Activated CD8-positive, alpha-beta memory T cell treated with anti-CD3 and anti-CD28 coated beads, Interleukin-2, amount 50 U/mL, for 1 hour (primary cell): Measurements from ENCODE around the gene ARHGAP30.
A peak's percentile ranks its signal among the peaks of the same experiment; 100 is the strongest.
"Not testable (repeated sequence)": the region's sequence is repeated elsewhere in the genome, so short reads cannot be mapped to it uniquely, and the experiment has no call there.

Experiments used
- DNase-seq: peaks from one replicate; pipeline ENCODE4 v3.0.0-alpha.2; 2020; ENCODE audit errors: extremely low read depth

ARHGAP30 gene, protein sequence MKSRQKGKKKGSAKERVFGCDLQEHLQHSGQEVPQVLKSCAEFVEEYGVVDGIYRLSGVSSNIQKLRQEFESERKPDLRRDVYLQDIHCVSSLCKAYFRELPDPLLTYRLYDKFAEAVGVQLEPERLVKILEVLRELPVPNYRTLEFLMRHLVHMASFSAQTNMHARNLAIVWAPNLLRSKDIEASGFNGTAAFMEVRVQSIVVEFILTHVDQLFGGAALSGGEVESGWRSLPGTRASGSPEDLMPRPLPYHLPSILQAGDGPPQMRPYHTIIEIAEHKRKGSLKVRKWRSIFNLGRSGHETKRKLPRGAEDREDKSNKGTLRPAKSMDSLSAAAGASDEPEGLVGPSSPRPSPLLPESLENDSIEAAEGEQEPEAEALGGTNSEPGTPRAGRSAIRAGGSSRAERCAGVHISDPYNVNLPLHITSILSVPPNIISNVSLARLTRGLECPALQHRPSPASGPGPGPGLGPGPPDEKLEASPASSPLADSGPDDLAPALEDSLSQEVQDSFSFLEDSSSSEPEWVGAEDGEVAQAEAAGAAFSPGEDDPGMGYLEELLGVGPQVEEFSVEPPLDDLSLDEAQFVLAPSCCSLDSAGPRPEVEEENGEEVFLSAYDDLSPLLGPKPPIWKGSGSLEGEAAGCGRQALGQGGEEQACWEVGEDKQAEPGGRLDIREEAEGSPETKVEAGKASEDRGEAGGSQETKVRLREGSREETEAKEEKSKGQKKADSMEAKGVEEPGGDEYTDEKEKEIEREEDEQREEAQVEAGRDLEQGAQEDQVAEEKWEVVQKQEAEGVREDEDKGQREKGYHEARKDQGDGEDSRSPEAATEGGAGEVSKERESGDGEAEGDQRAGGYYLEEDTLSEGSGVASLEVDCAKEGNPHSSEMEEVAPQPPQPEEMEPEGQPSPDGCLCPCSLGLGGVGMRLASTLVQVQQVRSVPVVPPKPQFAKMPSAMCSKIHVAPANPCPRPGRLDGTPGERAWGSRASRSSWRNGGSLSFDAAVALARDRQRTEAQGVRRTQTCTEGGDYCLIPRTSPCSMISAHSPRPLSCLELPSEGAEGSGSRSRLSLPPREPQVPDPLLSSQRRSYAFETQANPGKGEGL

DNA sequence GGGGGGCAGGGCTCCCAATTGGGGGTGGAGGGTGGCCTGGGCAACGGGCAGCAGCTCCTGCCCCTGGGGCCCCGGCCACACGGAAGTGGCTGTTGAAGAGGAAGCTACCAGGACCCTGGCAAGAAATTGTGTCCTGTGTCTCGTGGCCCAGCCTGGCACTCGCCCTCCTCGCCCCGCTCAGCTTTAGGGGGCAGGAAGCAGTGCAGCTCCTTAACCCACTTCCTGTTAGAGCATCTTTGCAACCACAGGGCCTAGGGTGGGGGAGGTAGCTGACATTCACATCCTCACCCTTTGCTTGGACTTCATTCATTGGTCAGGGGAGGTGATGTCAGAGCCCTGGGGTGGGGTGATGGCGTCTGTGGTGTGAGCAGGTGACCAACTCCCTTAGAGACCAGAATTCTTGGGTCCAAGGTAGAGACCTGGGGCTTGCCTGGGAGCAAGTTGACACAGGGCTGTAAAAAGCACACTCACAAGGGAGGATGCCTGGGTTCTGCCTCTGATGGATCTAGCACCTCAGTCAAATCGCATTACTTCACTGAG lies at the start of gene ARHGAP30:
Gene ARHGAP30 (minus strand): TSS at position 161 of the 540 bp plus-strand sequence. CDS start 267 bp downstream, outside the sequence.
- DNase-seq, result peak; percentile 65

DNA sequence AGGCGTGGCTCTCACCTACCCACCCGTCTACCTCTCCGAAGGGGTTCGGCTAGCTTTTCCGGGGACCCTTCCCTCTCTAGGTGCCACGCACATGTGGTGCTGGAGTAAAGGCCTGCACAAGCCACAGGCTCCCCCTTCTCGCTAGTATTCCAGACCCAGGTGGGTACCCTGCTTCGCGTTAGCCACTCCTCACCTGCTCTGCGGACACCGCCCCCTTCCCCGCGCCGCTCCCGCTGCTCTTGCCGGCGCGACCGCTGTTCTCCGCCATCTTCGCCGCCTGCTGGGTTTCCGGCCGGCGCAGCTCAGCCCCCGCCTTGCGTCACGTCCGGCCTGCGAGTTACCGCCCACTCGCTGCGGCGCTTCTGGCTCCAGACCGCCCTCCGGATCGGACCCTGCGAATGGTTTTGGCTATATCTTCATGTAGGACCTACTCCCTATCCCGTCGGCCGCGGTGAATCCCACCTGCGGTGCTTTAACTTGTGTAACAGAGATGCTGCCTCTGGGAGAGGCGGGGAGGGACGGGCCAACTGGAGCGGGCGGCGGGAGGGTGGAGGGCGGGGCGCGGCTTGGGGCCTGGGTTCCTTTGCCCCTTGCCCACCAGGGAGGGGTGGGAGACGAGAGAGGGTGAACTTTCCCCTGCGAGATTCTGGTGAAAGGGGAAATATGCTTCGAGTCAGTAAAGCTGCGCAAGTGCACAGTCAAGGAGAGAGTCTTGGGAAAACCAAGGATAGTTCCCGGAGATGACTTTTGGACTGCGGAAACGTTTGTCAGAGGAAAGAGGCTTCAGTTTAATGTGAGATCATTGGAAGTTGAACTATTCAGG lies 48.3 kb upstream of the ARHGAP30 start, which contains the start of the genes NIT1 and PFDN2:
Gene NIT1 (plus strand): TSS at position 347 of the 823 bp plus-strand sequence. CDS start 72 bp downstream, at position 419.
Gene PFDN2 (minus strand): TSS at position 279 of the 823 bp plus-strand sequence. CDS start 11 bp downstream, at position 268.
- no peak for DNase-seq

DNA sequence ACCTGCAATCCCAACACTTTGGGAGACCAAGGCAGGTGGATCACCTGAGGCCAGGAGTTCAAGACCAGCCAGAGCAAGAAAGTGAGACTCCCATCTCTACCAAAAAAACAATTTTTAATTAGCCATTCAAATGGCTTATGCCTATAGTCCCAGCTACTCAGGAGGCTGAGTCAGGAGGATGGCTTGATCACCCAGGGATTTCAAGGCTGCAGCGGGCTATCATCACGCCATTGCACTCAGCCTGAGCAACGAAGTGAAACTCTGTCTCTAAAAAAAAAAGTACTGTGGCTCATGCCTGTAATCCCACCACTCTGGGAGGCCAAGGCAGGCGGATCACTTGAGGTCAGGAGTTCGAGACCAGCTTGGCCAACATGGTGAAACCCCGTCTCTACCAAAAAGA lies 46.3 kb upstream of the ARHGAP30 start:
- DNase-seq, result not testable (repeated sequence)

DNA sequence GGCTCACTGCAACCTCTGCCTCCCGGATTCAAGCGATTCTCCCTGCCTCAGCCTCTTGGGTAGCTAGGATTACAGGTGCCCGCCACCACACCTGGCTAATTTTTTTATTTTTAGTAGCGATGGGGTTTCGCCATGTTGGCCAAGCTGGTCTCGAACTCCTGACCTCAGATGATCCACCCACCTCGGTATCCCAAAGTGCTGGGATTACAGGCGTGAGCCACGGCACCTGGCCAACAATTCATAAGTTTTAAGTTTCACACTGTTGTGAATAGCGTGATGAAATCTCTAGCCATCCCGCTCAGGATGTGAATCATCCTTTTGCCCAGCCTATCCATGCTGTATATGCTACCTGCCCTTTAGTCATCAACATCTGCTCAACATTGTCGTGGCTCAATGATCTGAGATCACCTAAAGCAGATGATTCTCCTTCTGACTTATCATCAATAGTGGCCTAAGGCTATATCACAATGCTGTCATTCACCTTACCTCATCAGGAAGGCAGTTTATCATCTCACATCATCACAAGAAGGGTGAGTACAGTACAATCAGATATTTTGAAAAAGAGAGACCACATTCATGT lies 45.5 kb upstream of the ARHGAP30 start:
- DNase-seq, result no peak

DNA sequence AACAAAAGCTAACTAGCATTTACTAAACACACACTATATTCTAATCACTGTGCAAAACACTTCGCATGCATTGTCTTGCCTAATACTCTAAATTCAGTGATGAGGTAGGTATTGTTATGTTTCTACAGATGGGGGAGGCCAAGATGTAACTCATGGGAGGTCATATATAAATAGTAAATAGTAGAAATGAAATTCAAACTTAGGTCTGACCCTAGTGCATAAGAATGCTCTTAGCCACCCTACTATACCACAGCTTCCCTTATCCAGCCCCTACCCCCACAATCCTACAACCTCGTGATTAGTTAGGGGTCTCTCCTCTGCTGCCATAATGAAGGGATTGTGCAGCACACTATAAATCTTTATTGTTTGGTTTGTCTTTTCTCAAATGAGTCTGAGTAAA lies 44.9 kb upstream of the ARHGAP30 start:
- DNase-seq, result no peak

DNA sequence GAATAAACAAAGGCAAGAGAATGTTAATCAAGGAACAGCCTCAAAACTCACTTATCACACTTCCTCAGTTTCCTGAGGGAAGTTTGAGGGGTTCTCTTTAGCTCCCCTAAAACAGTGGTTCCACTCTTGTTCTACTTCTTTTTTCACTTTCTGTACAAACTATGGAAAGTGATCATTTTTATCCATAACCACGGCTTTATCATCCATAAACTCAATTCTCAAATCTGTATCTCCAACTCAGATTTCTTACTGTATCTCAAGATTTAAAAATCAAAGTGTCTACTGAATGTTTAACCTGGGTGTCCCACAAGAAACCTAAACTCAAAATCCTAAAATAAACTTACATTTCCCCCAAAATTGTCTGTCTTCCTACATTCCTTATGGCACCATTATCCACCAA lies 44.2 kb upstream of the ARHGAP30 start:
- DNase-seq, result no peak

DNA sequence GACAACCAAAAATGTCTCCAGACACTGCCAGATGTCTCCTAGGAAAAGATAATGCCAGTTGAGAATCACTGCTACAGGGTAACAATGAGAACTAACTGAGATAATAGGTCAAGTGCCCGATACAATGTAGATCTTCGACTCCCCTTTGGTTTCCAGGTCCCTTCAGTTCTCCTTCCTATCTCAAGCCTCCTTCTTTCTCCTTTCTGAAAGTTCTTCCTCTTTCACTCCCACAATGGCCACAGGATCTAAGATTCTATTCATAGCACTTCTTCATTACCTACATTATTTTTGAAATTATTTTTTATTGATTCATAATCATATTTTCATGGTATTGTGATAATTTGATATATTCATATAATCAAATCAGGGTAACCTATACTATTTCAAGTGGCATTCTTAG lies 41.8 kb upstream of the ARHGAP30 start:
- DNase-seq, result no peak

DNA sequence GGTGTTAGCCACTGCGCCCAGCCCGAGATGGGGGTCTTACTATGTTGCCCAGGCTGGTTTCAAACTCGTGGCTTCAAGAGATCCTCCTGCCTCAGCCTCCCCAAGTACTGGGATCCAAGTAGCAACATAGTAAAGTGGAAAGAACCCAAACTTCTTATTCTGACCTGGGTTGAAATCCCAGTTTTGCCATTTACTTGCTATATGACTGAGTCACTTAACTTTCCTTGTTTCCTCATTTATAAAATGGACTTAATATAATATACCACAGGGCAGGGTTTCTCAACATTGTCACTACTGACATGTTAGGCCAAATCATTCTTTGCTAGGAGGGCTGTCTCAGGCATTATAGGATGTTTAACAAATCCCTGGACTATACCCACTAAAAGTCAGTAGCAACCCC lies 41.4 kb upstream of the ARHGAP30 start:
- no peak for DNase-seq

DNA sequence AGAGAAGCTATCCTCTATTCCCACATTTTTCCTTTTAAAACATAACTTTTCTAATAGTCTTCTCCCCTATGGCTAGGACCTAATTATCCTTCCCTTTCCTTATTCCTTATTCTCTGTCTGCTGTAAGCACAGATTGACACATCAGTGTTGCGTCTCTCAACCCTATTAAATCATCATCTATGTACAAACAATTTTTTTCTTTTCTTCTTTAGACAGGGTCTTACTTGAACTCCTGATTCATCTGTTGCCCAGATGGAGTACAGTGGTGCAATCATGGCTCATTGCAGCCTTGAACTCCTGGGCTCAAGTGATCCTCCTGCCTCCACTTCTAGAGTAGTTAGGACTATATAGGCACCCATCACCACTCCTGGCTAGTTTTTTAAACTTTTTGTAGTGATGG lies 36.7 kb upstream of the ARHGAP30 start:
- no peak for DNase-seq

DNA sequence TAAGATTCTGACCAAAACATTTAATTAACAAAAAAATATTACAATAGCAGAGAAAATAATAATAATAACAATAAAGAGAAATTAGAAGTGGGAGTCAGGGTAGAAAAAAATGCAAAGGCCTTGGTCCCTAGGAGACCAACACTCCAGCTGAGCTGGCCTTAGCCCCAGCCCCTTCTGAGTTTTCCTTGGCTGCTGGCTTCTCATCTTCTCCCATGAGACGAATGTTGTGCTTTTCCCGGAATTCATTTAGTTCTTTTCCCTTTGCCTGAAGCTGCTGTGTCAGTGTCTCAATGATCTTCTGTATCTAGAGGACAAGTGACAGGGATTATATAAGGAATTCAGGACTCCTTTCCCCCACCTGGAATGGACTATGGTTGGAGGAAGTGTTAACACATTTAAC lies 30.9 kb upstream of the ARHGAP30 start:
- DNase-seq, result no peak

DNA sequence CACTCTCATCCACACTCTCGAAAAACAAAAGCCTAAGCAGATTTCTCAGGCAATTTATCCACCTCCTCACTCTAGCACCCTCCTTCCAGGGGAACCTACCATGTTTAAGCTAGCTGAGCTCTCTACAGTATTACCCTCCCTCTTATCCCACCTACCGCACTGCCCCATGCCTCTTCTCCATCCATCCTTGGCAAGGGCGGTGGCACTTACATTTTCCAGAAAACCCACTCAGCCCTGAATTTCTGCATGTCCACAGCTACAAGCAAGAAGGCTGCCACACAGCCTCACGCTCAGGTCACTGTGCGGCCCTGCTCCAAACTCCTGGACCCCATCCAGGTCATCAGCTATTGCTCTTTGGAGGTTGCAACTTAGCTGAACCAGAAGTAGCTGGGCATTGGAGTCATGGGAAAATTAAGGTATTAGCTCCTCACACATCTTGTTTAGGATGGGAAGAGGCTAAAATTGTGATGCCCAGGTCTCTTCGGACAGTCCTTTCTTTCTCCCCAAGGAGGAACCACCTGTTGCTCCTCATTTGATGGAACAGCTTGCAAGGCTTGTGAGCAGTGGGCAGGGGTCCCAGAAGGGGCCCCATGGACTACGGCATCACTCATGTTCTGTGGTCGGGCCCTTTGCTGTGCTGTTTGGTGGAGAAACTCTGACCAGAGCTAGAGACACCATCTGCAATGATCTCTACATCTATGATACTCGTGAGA lies 29.6 kb upstream of the ARHGAP30 start:
- no peak for DNase-seq

DNA sequence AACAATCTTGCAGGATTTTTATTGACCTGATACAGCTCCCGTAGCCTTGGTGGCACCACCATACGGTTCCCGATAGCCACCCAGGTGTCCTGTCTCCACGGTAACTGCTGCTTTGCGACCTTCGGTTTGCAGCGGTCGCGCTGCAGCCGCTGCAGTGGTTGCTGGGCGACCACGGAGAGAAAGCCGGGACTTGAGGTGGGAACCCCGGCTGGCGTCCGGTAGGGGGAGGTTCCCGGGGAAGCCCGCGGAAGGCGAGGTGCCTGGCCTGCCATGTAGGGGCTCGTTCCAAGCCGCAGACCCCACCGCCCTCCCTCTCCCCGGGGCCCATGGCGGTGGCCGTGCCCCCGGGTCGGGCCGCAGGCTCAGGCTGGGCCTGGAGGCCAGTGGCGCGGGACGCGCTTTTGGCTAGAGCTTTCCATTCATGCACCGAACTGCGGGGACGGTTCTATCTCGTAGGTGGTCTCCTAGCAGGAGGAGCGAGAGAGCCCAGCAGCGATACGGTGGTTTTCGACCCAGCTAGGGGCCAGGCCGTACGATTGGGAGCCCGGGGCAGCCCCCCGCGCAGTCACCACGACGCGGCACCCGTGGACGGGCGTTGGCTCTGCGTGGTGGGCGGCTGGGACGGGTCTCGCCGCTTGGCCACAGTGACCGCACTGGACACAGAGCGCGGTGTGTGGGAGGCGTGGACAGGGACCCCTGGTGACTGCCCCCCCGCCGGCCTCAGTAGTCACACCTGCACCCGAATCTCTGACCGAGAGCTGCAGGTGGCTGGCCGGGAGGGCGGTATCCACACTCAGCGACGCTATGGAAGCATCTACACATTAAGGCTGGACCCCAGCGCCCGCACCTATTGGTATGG lies 28.7 kb upstream of the ARHGAP30 start, which contains the start of gene KLHDC9:
Gene KLHDC9 (plus strand): TSS at position 152 of the 859 bp plus-strand sequence. CDS start 175 bp downstream, at position 327.
- no peak for DNase-seq

DNA sequence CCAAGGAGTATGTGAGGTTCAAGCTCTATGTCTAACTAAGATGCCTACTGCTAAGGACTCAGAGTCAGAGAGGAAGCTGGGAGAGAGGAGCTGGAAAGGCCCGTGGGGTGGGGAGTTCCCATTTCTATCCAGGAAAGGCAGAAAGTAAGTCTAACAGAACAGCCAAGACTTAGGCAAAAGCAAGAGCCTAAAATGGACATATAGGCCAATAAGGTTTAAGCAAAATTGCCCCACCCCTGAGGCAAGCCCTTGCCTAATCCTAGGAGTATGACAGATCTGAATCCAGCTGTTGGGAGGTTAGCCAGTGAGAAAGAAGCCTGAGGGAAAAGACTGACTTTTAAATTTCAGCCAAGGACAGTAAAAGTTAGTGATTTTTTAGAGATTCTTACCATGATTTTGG lies 26.8 kb upstream of the ARHGAP30 start:
- DNase-seq, result no peak

DNA sequence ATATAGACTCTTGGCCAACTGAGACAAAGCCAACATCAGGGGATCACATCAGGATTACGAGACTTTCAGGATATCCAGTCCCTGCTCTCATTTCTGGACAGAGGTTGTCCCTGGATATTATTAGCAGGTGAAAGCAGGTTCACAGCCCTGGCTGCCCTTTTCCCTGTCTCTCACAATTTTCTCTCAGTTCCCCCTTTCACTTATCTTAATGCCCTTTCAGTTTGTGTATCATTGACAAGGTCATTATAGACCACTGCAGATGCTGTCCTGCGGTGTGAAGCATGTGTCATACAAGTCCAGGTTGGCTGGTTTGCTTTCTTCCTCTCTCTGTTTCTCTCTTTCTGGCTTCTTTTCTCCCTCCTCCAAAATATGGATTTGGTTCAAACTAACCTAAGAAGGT lies 26.3 kb upstream of the ARHGAP30 start:
- no peak for DNase-seq

DNA sequence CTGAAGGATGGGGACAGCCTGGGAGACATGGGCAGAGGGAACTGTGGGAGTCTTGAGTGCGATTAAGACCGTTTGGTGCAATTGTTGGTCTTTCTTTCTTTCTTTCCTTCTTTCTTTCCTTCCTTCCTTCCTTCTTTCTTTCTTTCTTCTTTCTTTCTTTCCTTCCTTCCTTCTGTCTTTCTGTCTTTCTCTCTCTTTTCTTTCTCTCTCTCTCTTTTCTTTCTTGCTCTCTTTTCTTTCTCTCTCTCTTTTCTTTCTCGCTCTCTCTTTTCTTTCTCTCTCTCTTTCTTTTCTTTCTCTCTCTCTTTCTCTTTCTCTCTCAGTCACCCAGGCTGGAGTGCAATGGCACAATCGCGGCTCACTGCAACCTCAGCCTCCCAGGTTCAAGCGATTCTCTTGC lies 25.5 kb upstream of the ARHGAP30 start:
- DNase-seq, result no peak

DNA sequence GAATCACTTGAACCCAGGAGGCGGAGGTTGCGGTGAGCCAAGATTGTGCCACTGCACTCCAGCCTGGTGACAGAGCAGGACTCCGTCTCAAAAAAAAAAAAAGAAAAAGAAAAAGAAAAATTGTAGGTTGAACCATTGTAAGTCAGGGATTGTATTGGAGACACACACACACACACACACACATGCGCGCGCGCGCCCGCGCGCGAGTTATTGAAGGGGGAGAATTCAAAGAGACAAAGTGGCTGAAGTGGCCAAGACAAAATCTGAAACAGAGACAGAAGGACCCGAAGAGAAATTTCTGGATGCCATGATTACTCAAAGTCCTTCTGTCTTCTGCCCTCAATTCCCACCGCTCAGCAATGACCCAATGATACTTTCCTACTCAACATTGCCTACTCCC lies 24.8 kb upstream of the ARHGAP30 start:
- no peak for DNase-seq

DNA sequence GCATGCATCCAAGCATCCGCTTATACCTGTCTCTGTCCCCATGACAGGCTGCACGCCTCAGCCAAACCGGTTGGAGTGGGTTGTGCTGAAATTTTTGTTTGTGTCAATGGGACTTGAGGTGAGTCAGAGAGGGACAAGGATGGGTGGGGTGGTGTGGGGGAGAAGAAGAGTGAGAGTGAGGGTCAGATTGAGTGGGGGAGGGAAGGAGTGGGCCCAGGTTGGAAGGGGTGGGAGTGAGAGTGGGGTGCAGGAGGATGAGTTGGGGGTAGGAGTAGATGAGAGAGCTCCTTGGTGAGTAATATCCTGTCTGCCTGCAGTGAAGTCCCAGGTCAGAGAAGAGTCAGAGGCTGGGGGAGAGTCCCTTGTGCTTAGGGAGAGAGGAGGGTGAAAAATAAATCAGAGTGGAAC lies 22.9 kb upstream of the ARHGAP30 start:
- no peak for DNase-seq

DNA sequence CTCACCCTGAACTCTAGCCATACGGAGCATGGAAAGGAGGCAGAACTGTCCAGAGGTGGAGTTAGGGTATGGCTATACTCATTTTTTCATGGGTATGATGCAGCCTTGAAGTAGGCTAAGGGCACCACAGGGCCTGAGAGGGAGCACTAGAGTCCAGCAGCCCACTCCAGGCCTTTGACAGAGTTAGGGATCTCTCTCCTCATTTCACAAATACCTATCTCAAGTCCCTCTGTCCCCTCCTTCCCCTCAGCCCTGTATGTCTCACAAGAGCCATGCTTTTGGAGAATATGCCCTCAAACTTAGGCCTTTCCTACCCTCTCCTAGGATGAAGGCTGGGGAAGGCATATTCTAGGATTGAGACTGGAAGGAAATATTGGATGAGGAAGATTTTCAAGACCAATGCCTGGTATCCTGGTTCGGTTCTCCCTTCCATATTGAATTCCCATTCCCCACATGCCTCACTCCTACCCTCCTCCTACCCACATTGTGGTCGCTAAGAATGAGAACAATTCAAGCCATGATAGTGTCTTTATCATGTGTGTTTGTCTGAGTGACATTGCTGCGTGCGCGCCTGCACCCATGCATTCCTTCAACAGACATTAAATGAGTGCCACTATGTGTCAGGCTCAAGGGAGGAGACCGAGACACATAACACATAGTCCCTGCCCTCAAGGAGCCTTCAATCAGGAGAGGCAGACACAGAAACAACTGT lies 22.3 kb upstream of the ARHGAP30 start:
- DNase-seq, result no peak
